DND-41 (cell line): ENCODE measurements around the gene KCNG4.

ENCODE experiments used
- ATAC-seq: fragments of 200-7000 bp; cut with Tn5 transposase; 3 replicates; pipeline ENCODE4 v1.9.1; 2021; ENCODE audit warnings: low read depth; ENCODE audit not compliant: insufficient read depth
- DNase-seq: peaks from one replicate; pipeline ENCODE4 v3.0.0-alpha.2; 2020
- H2AFZ ChIP-seq: 2 replicates; pipeline ENCODE4 v1.6.0; 2012; ENCODE audit warnings: low read depth, low read length
- H3K27ac ChIP-seq: 2 replicates; pipeline ENCODE4 v1.5.1; 2012; ENCODE audit warnings: low read length, inconsistent platforms
- H3K27me3 ChIP-seq: fragments of 200-600 bp; sonication (generic); 2 replicates; pipeline ENCODE4 v1.6.0; 2012; ENCODE audit warnings: low read length, mild to moderate bottlenecking, inconsistent platforms; ENCODE audit not compliant: insufficient read depth, poor library complexity
- H3K36me3 ChIP-seq: 2 replicates; pipeline ENCODE4 v1.5.1; 2012; ENCODE audit warnings: low read length, inconsistent platforms; ENCODE audit not compliant: insufficient read depth
- H3K4me1 ChIP-seq: 2 replicates; pipeline ENCODE4 v1.5.1; 2012; ENCODE audit warnings: mild to moderate bottlenecking, low read length; ENCODE audit not compliant: insufficient read depth
- H3K4me2 ChIP-seq: 2 replicates; pipeline ENCODE4 v1.6.0; 2012; ENCODE audit warnings: mild to moderate bottlenecking, moderate library complexity, low read length, inconsistent platforms; ENCODE audit not compliant: insufficient read depth
- H3K4me3 ChIP-seq, 2 experiments: fragments of 200-600 bp in 1 of 2; shearing (Covaris generic) in 1 of 2; 2 replicates each; pipeline ENCODE4 v1.5.1; 2012 to 2016; ENCODE audit warnings: inconsistent platforms in 2 of 2, low read length in 2 of 2, mild to moderate bottlenecking in 2 of 2, low read depth in 1 of 2, moderate library complexity in 1 of 2
- H3K79me2 ChIP-seq: 2 replicates; pipeline ENCODE4 v1.6.0; 2012; ENCODE audit warnings: low read length, inconsistent platforms; ENCODE audit not compliant: insufficient read depth
- H3K9ac ChIP-seq: 2 replicates; pipeline ENCODE4 v1.6.0; 2012; ENCODE audit warnings: low read depth, mild to moderate bottlenecking, inconsistent platforms, low read length, moderate library complexity
- H3K9me3 ChIP-seq: 2 replicates; pipeline ENCODE4 v1.5.1; 2012; ENCODE audit warnings: low read length, moderate library complexity, mild to moderate bottlenecking, inconsistent platforms; ENCODE audit not compliant: insufficient read depth, severe bottlenecking
- H4K20me1 ChIP-seq: 2 replicates; pipeline ENCODE4 v1.6.0; 2012; ENCODE audit warnings: low read length; ENCODE audit not compliant: insufficient read depth
- CTCF ChIP-seq: IDR thresholded peaks from 2 replicates; pipeline ENCODE4 v1.5.1; 2012; ENCODE audit warnings: borderline replicate concordance, low read length, moderate library complexity, mild to moderate bottlenecking; ENCODE audit not compliant: poor library complexity, severe bottlenecking; ENCODE audit errors: extremely low read depth
- EZH2 ChIP-seq: IDR thresholded peaks from 3 replicates; pipeline ENCODE4 v1.6.1; 2012; ENCODE audit warnings: borderline replicate concordance, low read depth, mild to moderate bottlenecking, moderate library complexity, low read length, inconsistent platforms; ENCODE audit not compliant: severe bottlenecking

The KCNG4 gene

GRCh38 chr16:84242839-84243238 lies 3.0 kb upstream of the KCNG4 start:
- no peak overlapping the region for H3K4me3 ChIP-seq
- no peak for TF ChIP-seq CTCF
- TF ChIP-seq EZH2: no peak
- H3K27me3 ChIP-seq: peaks cover 35% of the 10 kb centered on the region
- DNase-seq: no peak
- no peaks in the 10 kb centered on the region for H3K36me3 ChIP-seq
- no peak overlapping the region for H2AFZ ChIP-seq
- no peak overlapping the region for H3K9ac ChIP-seq
- H3K4me2 ChIP-seq: no peak overlapping the region
- H3K27ac ChIP-seq: no peak overlapping the region
- H3K9me3 ChIP-seq: no peaks in the 10 kb centered on the region
- peaks cover 8% of the 10 kb centered on the region; the same call in 1 of the 2 replicates for H4K20me1 ChIP-seq
- ATAC-seq: no peak
- no peaks in the 10 kb centered on the region for H3K79me2 ChIP-seq
- no peaks in the 10 kb centered on the region for H3K4me1 ChIP-seq

- H3K79me2 ChIP-seq: no peaks in the 10 kb centered on the region
- peaks cover 35% of the 10 kb centered on the region for H3K27me3 ChIP-seq
- no peaks in the 10 kb centered on the region for H3K36me3 ChIP-seq
- DNase-seq: no peak
- no peaks in the 10 kb centered on the region for H3K4me1 ChIP-seq
- H3K4me2 ChIP-seq: no peak overlapping the region
- peaks cover 8% of the 10 kb centered on the region; the same call in 1 of the 2 replicates for H4K20me1 ChIP-seq
- no peak overlapping the region for H3K4me3 ChIP-seq
- H3K9ac ChIP-seq: no peak overlapping the region
- ATAC-seq: no peak
- TF ChIP-seq EZH2 (no peak), CTCF (no peak)
- H3K27ac ChIP-seq: no peak overlapping the region
- H3K9me3 ChIP-seq: no peaks in the 10 kb centered on the region
- no peak overlapping the region for H2AFZ ChIP-seq
Measured at GRCh38 chr16:84241778-84242177, 2.0 kb upstream of the KCNG4 start.

- no peak overlapping the region for H3K27ac ChIP-seq
- peaks cover 8% of the 10 kb centered on the region; the same call in 1 of the 2 replicates for H4K20me1 ChIP-seq
- ATAC-seq (no peak), DNase-seq (no peak)
- no peaks in the 10 kb centered on the region for H3K9me3 ChIP-seq
- H3K4me2 ChIP-seq: no peak overlapping the region
- no peak overlapping the region for H3K4me3 ChIP-seq
- TF ChIP-seq CTCF (no peak), EZH2 (no peak)
- no peak overlapping the region for H2AFZ ChIP-seq
- no peak overlapping the region for H3K9ac ChIP-seq
- peaks cover 35% of the 10 kb centered on the region for H3K27me3 ChIP-seq
- H3K79me2 ChIP-seq: no peaks in the 10 kb centered on the region
- no peaks in the 10 kb centered on the region for H3K36me3 ChIP-seq
- H3K4me1 ChIP-seq: no peaks in the 10 kb centered on the region
Measured at GRCh38 chr16:84240455-84240854, 643 bp upstream of the KCNG4 start.

- TF ChIP-seq EZH2 (no peak), CTCF (no peak)
- H3K36me3 ChIP-seq: no peaks in the 10 kb centered on the region
- DNase-seq: no peak
Measured at GRCh38 chr16:84239141-84239769, 557 bp downstream of the KCNG4 start.

More at GRCh38 chr16:84239141-84239769, 557 bp downstream of the KCNG4 start:
- H3K79me2 ChIP-seq: no peaks in the 10 kb centered on the region
- H3K27ac ChIP-seq: no peak overlapping the region
- 0 out of 2 replicates have a peak, but pooled peaks cover 6% of the 10 kb centered on the region for H4K20me1 ChIP-seq
- no peak overlapping the region for H2AFZ ChIP-seq
- H3K9ac ChIP-seq: no peak overlapping the region
- no peaks in the 10 kb centered on the region for H3K9me3 ChIP-seq
- no peak for ATAC-seq
- no peak overlapping the region for H3K4me2 ChIP-seq
- H3K27me3 ChIP-seq: peaks cover 36% of the 10 kb centered on the region
- H3K4me1 ChIP-seq: no peaks in the 10 kb centered on the region
- H3K4me3 ChIP-seq: no peak overlapping the region
